ENCODE results near the gene DACH1. TPM values are rescaled to one million over a fixed set of nuclear protein-coding genes. Genes with fewer than 3 reads are reported as not detected.

Gene DACH1
- polyA plus RNA-seq, 4 donors, result 16.5 to 128 (median 110) TPM

- no peak for DNase-seq (ENCODE audit: low read depth in 4 of 4, low spot score in 3 of 4)
Observed at GRCh38 chr13:71830736-71831135, 36.3 kb downstream of the DACH1 start.

DNA sequence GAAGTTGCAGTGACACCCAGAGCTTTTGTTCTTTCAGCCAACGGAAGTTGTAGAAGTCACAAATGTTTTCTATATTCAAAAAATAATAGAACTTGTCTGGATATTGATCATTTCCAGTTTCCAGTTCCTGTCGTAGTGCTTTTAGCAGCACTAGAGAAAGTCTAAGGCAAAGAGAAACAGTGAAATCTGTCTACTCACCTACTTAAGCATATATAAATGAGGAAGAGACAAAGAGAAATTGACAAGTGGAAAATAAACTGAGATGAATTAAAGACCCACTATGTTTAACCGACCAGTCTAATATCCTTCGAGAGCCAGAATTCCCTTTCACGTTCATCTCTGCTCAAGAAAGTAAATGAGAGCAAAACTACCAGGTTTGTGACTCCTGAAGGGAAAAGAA, 36.7 kb downstream of the DACH1 start:
- DNase-seq (ENCODE audit: low read depth in 4 of 4, low spot score in 3 of 4), result no peak

DNA sequence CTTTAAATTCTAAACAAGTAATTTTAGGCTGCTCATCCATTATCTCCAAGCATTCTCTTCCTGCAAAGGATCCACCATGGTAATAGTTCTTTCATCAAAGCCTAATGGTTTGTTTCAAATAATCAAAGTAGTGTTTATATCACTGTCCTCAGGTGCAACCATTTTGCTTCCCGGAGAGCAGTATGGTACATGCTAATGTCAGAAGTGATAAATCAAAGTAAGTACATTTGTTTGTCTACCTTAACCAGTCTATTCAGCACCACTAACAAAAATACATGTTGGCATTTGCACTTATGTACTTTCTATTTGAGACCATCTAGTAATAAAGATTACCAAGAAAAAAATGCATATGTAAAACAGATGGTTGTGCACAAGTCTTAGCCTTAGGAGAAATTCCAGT, 37.5 kb downstream of the DACH1 start:
- no peak for DNase-seq (ENCODE audit: low read depth in 4 of 4, low spot score in 3 of 4)

DNA sequence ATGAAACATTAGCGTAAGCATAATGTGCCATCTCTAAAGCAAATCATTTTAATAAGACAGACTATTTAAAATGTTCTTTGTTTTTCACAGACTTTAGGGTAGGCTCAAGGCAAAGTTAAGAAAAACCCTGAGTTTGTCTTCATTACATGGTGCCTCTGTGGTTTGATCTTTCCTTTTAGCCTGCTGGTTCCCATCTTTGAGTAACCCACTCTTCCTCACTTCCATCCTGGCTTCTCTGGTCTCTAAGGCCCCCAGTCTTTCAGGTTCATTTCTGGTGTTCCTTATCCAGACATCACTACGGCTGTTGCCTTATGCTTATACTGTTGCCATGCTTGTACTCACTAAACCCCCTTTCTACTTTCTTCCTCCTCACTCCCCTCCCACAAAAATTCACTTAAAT, 38.4 kb downstream of the DACH1 start:
- no peak for DNase-seq (ENCODE audit: low read depth in 4 of 4, low spot score in 3 of 4)

GRCh38 chr13:71828117-71828516, 38.9 kb downstream of the DACH1 start:
- no peak for DNase-seq (ENCODE audit: low read depth in 4 of 4, low spot score in 3 of 4)

DNA sequence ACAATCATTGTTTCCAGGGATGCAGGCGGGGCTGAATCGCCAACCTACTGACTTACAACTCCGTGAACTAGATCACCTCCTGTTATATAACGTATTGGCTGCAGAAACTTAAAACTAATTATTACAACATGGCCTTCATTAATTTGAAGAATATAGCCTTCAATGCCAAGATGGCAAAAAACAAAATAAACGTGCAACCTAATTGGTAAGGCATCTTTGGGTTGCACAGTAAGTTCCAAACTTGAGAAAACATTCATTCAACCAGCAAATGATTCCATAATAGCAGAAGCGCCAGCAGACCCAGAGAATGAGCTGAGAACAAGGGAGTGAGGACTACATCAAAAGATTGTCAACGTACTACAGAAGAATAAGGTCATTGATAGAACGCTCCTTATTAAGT, 39.8 kb downstream of the DACH1 start:
- DNase-seq (ENCODE audit: low read depth in 4 of 4, low spot score in 3 of 4), result no peak

DNA sequence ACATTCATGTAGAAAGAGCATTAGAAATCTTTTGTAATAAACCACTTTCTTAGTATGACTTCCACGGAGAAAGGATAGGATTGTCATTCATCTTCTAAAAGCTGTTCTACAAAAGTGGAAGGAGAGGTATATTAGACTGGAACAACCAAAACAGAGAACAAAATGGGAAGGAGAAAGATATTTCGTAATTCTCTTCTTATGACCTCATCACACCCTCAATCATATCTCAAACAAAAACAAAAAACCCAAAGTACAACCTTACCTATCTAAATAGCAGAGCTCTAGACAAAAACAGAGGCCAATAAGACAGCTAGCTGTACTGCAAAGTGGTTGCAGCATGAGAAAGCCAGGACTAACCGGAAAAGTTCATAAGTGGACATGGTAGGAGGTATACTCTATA, 46.3 kb downstream of the DACH1 start:
- no peak for DNase-seq (ENCODE audit: low read depth in 4 of 4, low spot score in 3 of 4)

GRCh38 chr13:71817335-71817734, 49.7 kb downstream of the DACH1 start:
- no peak for DNase-seq (ENCODE audit: low read depth in 4 of 4, low spot score in 3 of 4)

GRCh38 chr13:71814806-71815360, 52.1 kb downstream of the DACH1 start:
- DNase-seq (ENCODE audit: low read depth in 4 of 4, low spot score in 3 of 4), result no peak

DNA sequence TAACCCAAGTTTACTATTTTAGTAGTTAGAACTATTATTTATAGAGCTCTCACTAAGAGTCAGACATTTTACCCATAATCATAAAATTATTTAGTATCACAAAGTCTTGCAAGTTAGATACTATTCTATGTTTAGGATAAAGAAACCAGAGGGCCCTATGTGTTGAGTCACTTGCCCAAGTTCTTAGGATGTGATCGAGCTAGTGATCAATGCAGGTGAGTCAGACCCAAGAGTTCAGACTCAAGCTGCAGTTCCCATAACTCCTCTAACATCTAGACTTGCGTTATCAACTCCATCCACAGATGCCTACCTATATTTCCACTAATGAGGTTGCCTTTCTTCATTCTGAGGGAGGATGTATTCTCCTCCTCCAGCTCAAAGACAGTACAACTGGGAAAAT, 53.8 kb downstream of the DACH1 start:
- no peak for DNase-seq (ENCODE audit: low read depth in 4 of 4, low spot score in 3 of 4)

GRCh38 chr13:71811344-71811743, 55.7 kb downstream of the DACH1 start:
- DNase-seq (ENCODE audit: low read depth in 4 of 4, low spot score in 3 of 4), result no peak

- no peak for DNase-seq (ENCODE audit: low read depth in 4 of 4, low spot score in 3 of 4)
Observed at GRCh38 chr13:71808708-71809107, 58.3 kb downstream of the DACH1 start.

- no peak for DNase-seq (ENCODE audit: low read depth in 4 of 4, low spot score in 3 of 4)
Observed at GRCh38 chr13:71806886-71807285, 60.1 kb downstream of the DACH1 start.

DNA sequence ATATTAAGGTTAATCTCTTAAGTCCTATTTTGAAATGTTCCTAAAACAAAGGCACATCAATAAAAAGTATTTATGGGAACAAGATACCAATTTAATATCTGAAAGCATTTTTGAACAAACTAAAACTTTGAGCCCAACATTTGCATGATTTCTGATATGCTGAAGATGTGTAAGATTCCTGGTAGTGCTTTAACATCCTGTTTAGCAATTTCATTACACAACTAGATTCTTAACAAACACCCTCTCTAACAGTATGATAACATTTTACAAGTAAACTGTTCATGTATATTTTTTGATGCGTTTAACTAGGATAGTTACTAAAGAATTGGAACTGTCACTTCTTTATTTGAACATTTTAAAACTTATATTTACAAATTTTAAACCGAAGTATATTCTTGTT, 63.9 kb downstream of the DACH1 start:
- no peak for DNase-seq (ENCODE audit: low read depth in 4 of 4, low spot score in 3 of 4)

DNA sequence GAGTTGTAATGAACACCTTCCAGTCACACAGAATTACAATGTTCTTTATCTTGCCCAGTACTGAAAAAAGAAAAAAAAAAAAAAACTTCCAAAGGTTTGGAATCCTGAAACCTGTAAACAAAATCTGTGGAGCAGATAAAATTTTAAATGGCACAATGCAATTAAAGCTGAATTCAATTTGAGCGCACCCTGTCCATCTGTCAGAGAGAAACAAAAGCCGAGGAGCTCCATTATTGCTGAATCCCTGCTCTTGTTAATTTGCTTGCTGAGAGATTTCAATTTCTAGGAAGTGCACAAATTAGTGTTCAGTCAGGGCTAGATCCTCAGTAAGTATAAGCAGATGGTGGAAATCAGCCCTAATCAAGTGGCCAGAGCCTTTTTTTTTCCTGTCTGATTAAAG, 65.2 kb downstream of the DACH1 start:
- no peak for DNase-seq (ENCODE audit: low read depth in 4 of 4, low spot score in 3 of 4)

- no peak for DNase-seq (ENCODE audit: low read depth in 4 of 4, low spot score in 3 of 4)
Observed at GRCh38 chr13:71801165-71801760, 65.7 kb downstream of the DACH1 start.

DNA sequence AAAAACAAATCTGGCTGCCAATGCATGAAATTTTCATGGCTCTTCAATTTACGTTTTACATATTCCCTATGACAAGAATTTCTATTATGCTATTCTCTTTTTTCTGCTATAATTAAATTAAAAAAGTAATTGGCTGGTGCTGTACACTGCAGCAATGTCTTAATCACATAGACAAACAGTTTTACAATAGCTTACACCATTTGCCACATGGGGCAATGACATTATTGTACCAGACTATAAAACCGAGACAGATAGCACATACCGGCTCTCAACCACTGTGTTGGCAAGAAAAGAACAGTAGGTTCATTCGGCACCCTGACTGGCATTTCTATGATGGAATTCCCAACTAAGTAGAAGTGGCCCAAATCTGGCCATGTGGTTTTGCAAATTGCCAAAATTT, 67.7 kb downstream of the DACH1 start:
- DNase-seq (ENCODE audit: low read depth in 4 of 4, low spot score in 3 of 4), result no peak

DNA sequence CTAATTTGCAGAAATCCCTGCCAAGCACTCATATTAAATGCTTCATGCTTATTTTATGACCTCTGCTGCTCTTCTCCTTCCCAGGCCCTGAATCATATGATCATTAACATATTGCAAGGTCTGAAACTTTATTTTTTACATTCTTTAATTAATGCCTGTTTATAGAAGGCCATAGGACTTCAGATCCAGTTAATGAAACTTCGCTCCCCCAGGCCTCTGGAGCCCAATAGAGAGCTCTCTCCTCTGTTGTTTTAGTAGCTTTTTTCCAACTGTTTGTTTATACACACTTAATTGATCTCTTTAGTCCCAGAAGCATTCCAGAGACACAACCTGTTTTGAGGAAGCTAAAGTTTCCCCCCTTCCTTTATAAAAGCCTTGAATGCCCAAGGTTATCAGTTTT, 68.3 kb downstream of the DACH1 start:
- peak in 1 of 4 donors; percentile 31 for DNase-seq (ENCODE audit: low read depth in 4 of 4, low spot score in 3 of 4)

DNA sequence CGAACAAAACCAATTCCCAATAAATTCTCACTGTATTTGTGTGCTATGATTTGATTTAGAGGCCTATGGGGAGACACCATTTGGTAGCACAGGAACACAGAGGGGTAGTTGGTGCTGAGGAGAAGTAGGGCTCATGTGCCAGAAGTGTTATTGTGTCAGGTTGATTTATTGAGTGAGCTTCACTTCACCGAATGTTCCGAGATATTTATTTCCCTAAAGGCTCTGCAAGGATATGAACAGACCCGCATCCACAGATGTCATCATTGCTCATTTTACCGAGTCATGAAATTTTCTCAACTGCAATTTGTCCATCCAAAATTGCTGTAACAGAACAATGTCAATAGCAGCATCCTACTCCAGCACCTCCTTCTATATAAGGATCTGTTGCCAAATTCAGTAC, 69.5 kb downstream of the DACH1 start:
- DNase-seq (ENCODE audit: low read depth in 4 of 4, low spot score in 3 of 4), result no peak

DNA sequence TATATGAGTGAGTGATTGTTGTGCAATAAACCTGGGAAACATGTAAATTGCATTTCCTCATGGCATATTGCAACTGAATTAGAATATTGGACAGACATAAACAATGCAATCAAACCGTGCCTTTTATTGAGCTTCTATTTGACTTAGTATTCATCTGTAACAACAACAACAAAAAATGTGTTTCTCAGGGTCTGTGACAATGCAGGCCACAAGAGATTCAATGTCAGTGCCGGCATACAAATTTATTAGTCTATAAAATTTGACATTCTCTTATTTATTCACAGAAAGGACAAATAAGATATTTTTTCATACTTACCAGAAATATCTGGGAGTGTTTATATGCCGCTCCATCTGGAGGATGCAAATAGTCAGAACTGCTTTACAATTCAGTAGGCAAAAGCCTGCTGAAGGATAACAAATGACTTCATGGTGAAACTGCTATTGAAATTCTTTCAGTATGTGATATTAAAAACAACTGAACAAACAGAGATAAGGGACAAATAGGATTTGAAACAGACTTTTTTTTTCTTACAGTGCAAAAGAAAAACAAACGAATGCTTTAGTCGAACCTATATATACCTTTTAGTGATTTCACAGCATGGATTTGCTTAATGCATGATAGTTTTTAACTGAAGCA, 77.2 kb downstream of the DACH1 start:
- no peak for DNase-seq (ENCODE audit: low read depth in 4 of 4, low spot score in 3 of 4)

GRCh38 chr13:71789037-71789436, 78.0 kb downstream of the DACH1 start:
- DNase-seq (ENCODE audit: low read depth in 4 of 4, low spot score in 3 of 4), result no peak

DNA sequence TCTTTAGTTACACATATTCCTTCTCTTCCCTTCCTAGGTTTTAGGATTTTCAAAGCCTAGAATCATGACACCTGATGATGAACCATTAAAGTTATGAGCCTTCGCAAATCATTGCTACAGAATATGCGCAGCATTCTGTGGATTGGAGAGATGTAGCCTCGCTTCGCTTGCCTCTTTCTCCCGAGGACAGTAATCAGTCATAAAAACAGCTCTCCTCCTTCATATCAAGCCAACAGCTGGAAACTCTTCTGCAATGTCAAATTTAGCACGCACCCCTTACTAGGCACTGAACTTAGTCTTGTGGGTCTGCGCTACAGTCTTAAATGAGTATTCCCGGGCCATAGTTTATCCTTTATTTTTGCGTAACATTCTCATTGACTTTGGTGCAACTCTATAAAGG, 79.6 kb downstream of the DACH1 start:
- no peak for DNase-seq (ENCODE audit: low read depth in 4 of 4, low spot score in 3 of 4)

- DNase-seq (ENCODE audit: low read depth in 4 of 4, low spot score in 3 of 4), result peak in 1 of 4 donors; percentile 24
Observed at GRCh38 chr13:71786875-71787274, 80.1 kb downstream of the DACH1 start.

All from left renal pelvis (tissue), 4 donors.